A673 (cell line): ENCODE measurements around the gene AMBRA1. TPM values are rescaled to one million over a fixed set of nuclear protein-coding genes. Genes with fewer than 3 reads are reported as not detected.

Source experiments
- BruUV-seq: library from RNA; stranded (reverse); fragments of 400-500 nt; replicated peaks from 2 replicates; lab custom pipeline; 2021; lab: Mats Ljungman, UMichigan
- CTCF ChIA-PET: fragments of 300-600 bp; sonication (Branson Sonifier 250); formaldehyde crosslinking; loops from one replicate; lab custom pipeline; 2022; ENCODE audit warnings: antibody characterized with exemption; lab: Charles Lee
- POLR2A ChIA-PET: fragments of 300-600 bp; sonication (Branson Sonifier 250); formaldehyde crosslinking; loops from one replicate; lab custom pipeline; 2022; ENCODE audit warnings: antibody characterized with exemption; ENCODE audit not compliant: low non-redundant PET; lab: Charles Lee
- DNase-seq: peaks from one replicate; pipeline ENCODE4 v3.0.0-alpha.2; 2015; ENCODE audit warnings: low spot score
- H3K27ac ChIP-seq: fragments of 200-600 bp; sonication (generic); 2 replicates; pipeline ENCODE4 v1.5.1; 2016; ENCODE audit warnings: mixed run types, low read depth, mild to moderate bottlenecking, mixed read lengths, antibody characterized with exemption, low read length; ENCODE audit not compliant: poor library complexity, severe bottlenecking
- H3K27me3 ChIP-seq: fragments of 200-600 bp; sonication (generic); replicated peaks from 2 replicates; pipeline ENCODE4 v1.6.1; 2017; ENCODE audit warnings: mixed run types, low read depth, mild to moderate bottlenecking, mixed read lengths, antibody characterized with exemption, low read length; ENCODE audit not compliant: insufficient read depth, poor library complexity
- H3K36me3 ChIP-seq: fragments of 200-600 bp; sonication (generic); 2 replicates; pipeline ENCODE4 v1.6.1; 2016; ENCODE audit warnings: mixed run types, mild to moderate bottlenecking, mixed read lengths, antibody characterized with exemption, low read length; ENCODE audit not compliant: insufficient read depth, poor library complexity, severe bottlenecking
- H3K4me1 ChIP-seq: fragments of 200-600 bp; sonication (generic); 2 replicates; pipeline ENCODE4 v1.6.1; 2017; ENCODE audit warnings: mixed run types, mild to moderate bottlenecking, mixed read lengths, antibody characterized with exemption, low read length; ENCODE audit not compliant: insufficient read depth, poor library complexity, severe bottlenecking
- H3K4me3 ChIP-seq: fragments of 200-600 bp; sonication (generic); 2 replicates; pipeline ENCODE4 v1.5.1; 2016; ENCODE audit warnings: low read depth, mixed run types, mild to moderate bottlenecking, mixed read lengths, low read length; ENCODE audit not compliant: poor library complexity, severe bottlenecking
- H3K9me3 ChIP-seq: fragments of 200-600 bp; sonication (generic); 2 replicates; pipeline ENCODE4 v1.6.1; 2016; ENCODE audit warnings: mixed run types, low read depth, mild to moderate bottlenecking, mixed read lengths, antibody characterized with exemption, low read length; ENCODE audit not compliant: poor library complexity, severe bottlenecking
- EZH2 ChIP-seq: fragments of 200-600 bp; sonication (generic); IDR thresholded peaks from 2 replicates; pipeline ENCODE4 v1.6.1; 2017; ENCODE audit warnings: borderline replicate concordance, low read depth, mild to moderate bottlenecking, mixed read lengths, antibody characterized with exemption, low read length; ENCODE audit not compliant: poor library complexity, severe bottlenecking
- intact Hi-C: fragments of 100-400 bp; cut with micrococcal nuclease; formaldehyde crosslinking; loops from one replicate; pipeline ENCODE4 v1.10.0; 2022; ENCODE audit not compliant: unreplicated experiment
- total RNA-seq: library from RNA; stranded (reverse); gene quantifications from 2 replicates; pipeline ENCODE4 v1.2.3, GENCODE V29; 2021
- TF ChIP-seq, protein P1 (sequence below): fragments of 300-800, 200-600 bp; sonication (generic); conservative IDR thresholded peaks from 2 replicates; pipeline ENCODE4 v1.5.1; 2017; ENCODE audit warnings: low read depth, mild to moderate bottlenecking, antibody characterized with exemption, low read length, moderate library complexity, mixed read lengths

The AMBRA1 gene
- total RNA-seq, 1 experiment from 2014 or later, result 78.1 TPM

- no peak for TF ChIP-seq EZH2
- TF ChIP-seq, protein P1, sequence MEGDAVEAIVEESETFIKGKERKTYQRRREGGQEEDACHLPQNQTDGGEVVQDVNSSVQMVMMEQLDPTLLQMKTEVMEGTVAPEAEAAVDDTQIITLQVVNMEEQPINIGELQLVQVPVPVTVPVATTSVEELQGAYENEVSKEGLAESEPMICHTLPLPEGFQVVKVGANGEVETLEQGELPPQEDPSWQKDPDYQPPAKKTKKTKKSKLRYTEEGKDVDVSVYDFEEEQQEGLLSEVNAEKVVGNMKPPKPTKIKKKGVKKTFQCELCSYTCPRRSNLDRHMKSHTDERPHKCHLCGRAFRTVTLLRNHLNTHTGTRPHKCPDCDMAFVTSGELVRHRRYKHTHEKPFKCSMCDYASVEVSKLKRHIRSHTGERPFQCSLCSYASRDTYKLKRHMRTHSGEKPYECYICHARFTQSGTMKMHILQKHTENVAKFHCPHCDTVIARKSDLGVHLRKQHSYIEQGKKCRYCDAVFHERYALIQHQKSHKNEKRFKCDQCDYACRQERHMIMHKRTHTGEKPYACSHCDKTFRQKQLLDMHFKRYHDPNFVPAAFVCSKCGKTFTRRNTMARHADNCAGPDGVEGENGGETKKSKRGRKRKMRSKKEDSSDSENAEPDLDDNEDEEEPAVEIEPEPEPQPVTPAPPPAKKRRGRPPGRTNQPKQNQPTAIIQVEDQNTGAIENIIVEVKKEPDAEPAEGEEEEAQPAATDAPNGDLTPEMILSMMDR, result no peak
- CTCF ChIA-PET, result no interaction called here
Observed at GRCh38 chr11:46427364-46427763, 166.5 kb downstream of the AMBRA1 start.

GRCh38 chr11:46426233-46426991, 167.4 kb downstream of the AMBRA1 start:
- intact Hi-C loops, result no loop called here
- H3K4me3 ChIP-seq, result no peak overlapping the region
- H3K27ac ChIP-seq, result peak overlapping the region; percentile 6
- ChIA-PET CTCF (interaction anchor here (0.7 kb wide), 1 partner anchor 23 kb away, joined by 3 read pairs; no protein-coding TSS in a partner anchor), POLR2A (no interaction called here)
- no peaks in the 10 kb centered on the region for H3K27me3 ChIP-seq
- BruUV-seq, result no TSS peak
- TF ChIP-seq, protein P1, result no peak
- TF ChIP-seq EZH2, result no peak
- no peaks in the 10 kb centered on the region for H3K9me3 ChIP-seq
- peaks cover 24% of the 10 kb centered on the region for H3K4me1 ChIP-seq
- no peaks in the 10 kb centered on the region for H3K36me3 ChIP-seq
- peak; percentile 49 for DNase-seq

More at GRCh38 chr11:46427364-46427763, 166.5 kb downstream of the AMBRA1 start:
- peak; percentile 83 for DNase-seq
- POLR2A ChIA-PET, result no interaction called here
- Histone ChIP-seq H3K9me3 (no peaks in the 10 kb centered on the region), H3K36me3 (no peaks in the 10 kb centered on the region), H3K27me3 (no peaks in the 10 kb centered on the region), H3K4me1 (peaks cover 24% of the 10 kb centered on the region), H3K4me3 (no peak overlapping the region), H3K27ac (peak overlapping the region; percentile 6)
- intact Hi-C loops, result no loop called here
- BruUV-seq, result no TSS peak

DNA sequence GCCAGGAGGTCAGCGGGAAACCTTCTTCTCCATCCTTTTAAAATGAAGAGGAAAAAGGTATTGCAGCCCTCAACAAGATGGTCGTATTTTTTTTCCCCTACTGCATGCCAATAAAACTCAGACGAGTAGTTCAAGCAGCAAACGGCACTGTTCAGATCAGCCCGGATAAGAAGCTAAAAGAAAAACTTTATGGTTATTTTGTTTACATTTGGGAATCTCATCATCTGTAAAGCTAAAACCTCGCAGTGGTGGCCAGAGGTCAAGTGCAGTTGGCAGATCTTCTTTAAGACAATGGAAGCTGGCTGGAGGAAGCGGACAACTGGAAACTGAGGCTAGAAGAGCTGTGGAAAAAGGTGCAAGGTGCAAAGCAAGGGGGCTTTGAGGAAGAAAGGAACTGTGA, 171.2 kb downstream of the AMBRA1 start:
- BruUV-seq, result no TSS peak
- H3K4me3 ChIP-seq, result no peak overlapping the region
- CTCF ChIA-PET, result no interaction called here
- H3K27ac ChIP-seq, result no peak overlapping the region
- intact Hi-C loops, result no loop called here
- no peaks in the 10 kb centered on the region for H3K9me3 ChIP-seq
- peaks cover 20% of the 10 kb centered on the region for H3K4me1 ChIP-seq
- no peak for DNase-seq
- peaks cover 3% of the 10 kb centered on the region for H3K36me3 ChIP-seq
- TF ChIP-seq EZH2, result no peak
- TF ChIP-seq, protein P1, result no peak
- POLR2A ChIA-PET, result no interaction called here
- H3K27me3 ChIP-seq, result no peaks in the 10 kb centered on the region
